GM12878 (cell line): ENCODE results near the gene SLC25A36. TPM values are rescaled to one million over a fixed set of nuclear protein-coding genes. Genes with fewer than 3 reads are reported as not detected.

Source experiments
- ATAC-seq: fragments of 200-7000 bp; cut with Tn5 transposase; 3 replicates; pipeline ENCODE4 v1.9.1; 2020; ENCODE audit warnings: mild to moderate bottlenecking, moderate library complexity
- BruUV-seq: library from RNA; stranded (reverse); fragments of 400-500 nt; replicated peaks from 2 replicates; lab custom pipeline; 2021; lab: Mats Ljungman, UMichigan
- CTCF ChIA-PET: fragments of 300-600 bp; sonication (Branson Sonifier 250); formaldehyde crosslinking; extraction: SDS; loops from one replicate; lab custom pipeline; 2021; ENCODE audit warnings: inconsistent platforms; lab: Yijun Ruan, JAX
- POLR2A ChIA-PET: fragments of 350-600 bp; formaldehyde crosslinking; extraction: SDS; loops from one replicate; lab custom pipeline; 2021; ENCODE audit warnings: inconsistent platforms; lab: Charles Lee
- RAD21 ChIA-PET: fragments of 300-600 bp; sonication (Branson Sonifier 250); formaldehyde crosslinking; loops from one replicate; lab custom pipeline; 2023; ENCODE audit warnings: antibody characterized with exemption; ENCODE audit not compliant: unreplicated experiment; lab: Charles Lee
- SMC1A ChIA-PET: fragments of 300-600 bp; sonication (Branson Sonifier 250); formaldehyde crosslinking; loops from one replicate; lab custom pipeline; 2023; ENCODE audit not compliant: unreplicated experiment, uncharacterized antibody; lab: Charles Lee
- DNase-seq: peaks from one replicate; pipeline ENCODE4 v3.0.0-alpha.2; 2011; ENCODE audit warnings: low read depth, low spot score
- FAIRE-seq: peaks from 3 replicates; lab custom pipeline; 2011; peaks lifted over from hg19 to GRCh38; lab: Jason Lieb, UNC
- H2AFZ ChIP-seq: 2 replicates; pipeline ENCODE4 v1.6.0; 2011; ENCODE audit warnings: low read depth, low read length, control low read depth; ENCODE audit not compliant: control insufficient read depth
- H3K27ac ChIP-seq: 2 replicates; pipeline ENCODE4 v1.5.1; 2011; ENCODE audit warnings: control low read depth; ENCODE audit not compliant: control insufficient read depth, insufficient read depth
- H3K27me3 ChIP-seq, 2 experiments: replicated peaks in 1 of 2; 2 replicates each; pipeline versions ENCODE4 v1.6.0 to v1.6.1; 2011; ENCODE audit warnings: low read length in 1 of 2; ENCODE audit not compliant: control insufficient read depth in 2 of 2, insufficient read depth in 2 of 2
- H3K36me3 ChIP-seq, 2 experiments: 2 replicates each; pipeline ENCODE4 v1.5.1; 2011; ENCODE audit warnings: low read length in 1 of 2; ENCODE audit not compliant: control insufficient read depth in 2 of 2, insufficient read depth in 2 of 2
- H3K4me1 ChIP-seq: 2 replicates; pipeline ENCODE4 v1.6.1; 2011; ENCODE audit warnings: mild to moderate bottlenecking, low read length, moderate library complexity, mixed read lengths; ENCODE audit not compliant: control insufficient read depth, insufficient read depth
- H3K4me2 ChIP-seq: 2 replicates; pipeline ENCODE4 v1.6.0; 2011; ENCODE audit warnings: control low read depth; ENCODE audit not compliant: control insufficient read depth, insufficient read depth
- H3K4me3 ChIP-seq: fragments of 200-600 bp; sonication (generic); 2 replicates; pipeline ENCODE4 v1.5.1; 2016
- H3K79me2 ChIP-seq: 2 replicates; pipeline ENCODE4 v1.6.0; 2011; ENCODE audit warnings: low read length; ENCODE audit not compliant: control insufficient read depth, insufficient read depth
- H3K9ac ChIP-seq: 2 replicates; pipeline ENCODE4 v1.8.0; 2011; ENCODE audit warnings: low read length, control low read depth, mixed read lengths; ENCODE audit not compliant: control insufficient read depth, insufficient read depth
- H3K9me3 ChIP-seq: replicated peaks from 3 replicates; pipeline ENCODE4 v1.5.1; 2011; ENCODE audit warnings: mild to moderate bottlenecking, low read length; ENCODE audit not compliant: control insufficient read depth, insufficient read depth
- H4K20me1 ChIP-seq: 2 replicates; pipeline ENCODE4 v1.6.0; 2011; ENCODE audit not compliant: control insufficient read depth, insufficient read depth
- ATF2 ChIP-seq: IDR thresholded peaks from 2 replicates; pipeline ENCODE4 v1.6.1; 2012; ENCODE audit warnings: low read length, inconsistent platforms
- CEBPB ChIP-seq, 2 experiments: fragments of 150-350 bp in 1 of 2; IDR thresholded peaks; 2 replicates each; pipeline ENCODE4 v1.6.1; 2012 to 2014; ENCODE audit warnings: low read depth in 2 of 2, low read length in 2 of 2, borderline replicate concordance in 1 of 2, inconsistent platforms in 1 of 2
- CTCF ChIP-seq, 3 experiments: IDR thresholded peaks in 2 of 3; conservative IDR thresholded peaks in 1 of 3; 2 replicates each; pipeline ENCODE4 v1.5.1; 2011; ENCODE audit warnings: low read depth in 3 of 3, low read length in 3 of 3, mild to moderate bottlenecking in 3 of 3, control low read depth in 2 of 3, moderate library complexity in 2 of 3, inconsistent platforms in 1 of 3, mixed read lengths in 1 of 3; ENCODE audit not compliant: control insufficient read depth in 2 of 3, insufficient read depth in 1 of 3; ENCODE audit errors: extremely low read depth in 1 of 3
- IRF3 ChIP-seq: fragments of 450-650 bp; IDR thresholded peaks from 2 replicates; pipeline ENCODE4 v1.6.1; 2014; ENCODE audit warnings: mild to moderate bottlenecking
- IRF5 ChIP-seq: fragments of 450-650 bp; IDR thresholded peaks from 2 replicates; pipeline ENCODE4 v1.6.1; 2017; ENCODE audit warnings: borderline replicate concordance
- MTA2 ChIP-seq: fragments of 450-650 bp; IDR thresholded peaks from 2 replicates; pipeline ENCODE4 v1.6.1; 2016; ENCODE audit warnings: low read depth, mild to moderate bottlenecking, moderate library complexity
- NR2F1 ChIP-seq: fragments of 450-650 bp; conservative IDR thresholded peaks from 2 replicates; pipeline ENCODE4 v1.6.1; 2017; ENCODE audit warnings: mild to moderate bottlenecking
- ZBED1 ChIP-seq: IDR thresholded peaks from 2 replicates; pipeline ENCODE4 v1.6.1; 2016; ENCODE audit warnings: borderline replicate concordance
- ZNF687 ChIP-seq: fragments of 450-650 bp; IDR thresholded peaks from 2 replicates; pipeline ENCODE4 v1.6.1; 2017; ENCODE audit warnings: mild to moderate bottlenecking, moderate library complexity
- WGBS: methylation state at CpG from one replicate; pipeline ENCODE4 v1.1.6; 2016; ENCODE audit warnings: low lambda C conversion rate; ENCODE audit not compliant: insufficient replicate concordance, insufficient coverage; ENCODE audit errors: missing lambda C conversion rate; 5-methylcytosine and 5-hydroxymethylcytosine counted together
- in situ Hi-C: fragments of 300-500 bp; cut with MboI; formaldehyde crosslinking; loops from 9 replicates; pipeline ENCODE4 v1.14.3; 2018; ENCODE audit warnings: mixed read lengths
- intact Hi-C: fragments of 100-400 bp; cut with micrococcal nuclease; formaldehyde crosslinking; loops from one replicate; pipeline ENCODE4 v1.14.2; 2022; ENCODE audit not compliant: unreplicated experiment
- polyA plus RNA-seq, 11 experiments: library from polyadenylated mRNA; depleted of rRNA in 4 of 11; unstranded in 6 of 11; stranded (reverse) in 5 of 11; fragments of >200 nt; fragmentation: Nextera tagmentation in 4 of 11; fragmentation: Illumina TruSeq in 1 of 11; extraction: Ambion mirVana in 4 of 11; extraction: Trizol in 1 of 11; gene quantifications; 1 replicate in 1 of 11; 2 replicates in 10 of 11; pipeline versions ENCODE4 v1.2.1 to v1.2.3, GENCODE V29; 2011 to 2016; ENCODE audit warnings: inconsistent platforms in 2 of 11, missing spikeins in 2 of 11, low read depth in 1 of 11
- total RNA-seq, 4 experiments: library from RNA; depleted of rRNA in 3 of 4; stranded (reverse); fragments of >200 nt in 3 of 4; fragmentation: Illumina TruSeq in 1 of 4; extraction: Trizol in 1 of 4; gene quantifications; 2 replicates each; pipeline versions ENCODE4 v1.2.1 to v1.2.3, GENCODE V29; 2013 to 2021

The SLC25A36 gene
- total and polyA plus RNA-seq, 10 of the 15 experiments (the other 5 are each of a cell fraction or from before 2014, with no cell fraction given), result 13.0 to 183 (median 47.7) TPM

- Histone ChIP-seq H3K79me2 (no peaks in the 10 kb centered on the region), H3K36me3 (no peaks in the 10 kb centered on the region), H2AFZ (no peak overlapping the region), H3K27ac (no peak overlapping the region), H3K9ac (no peak overlapping the region), H3K4me2 (no peak overlapping the region), H3K4me1 (no peaks in the 10 kb centered on the region), H3K9me3 (no peaks in the 10 kb centered on the region), H4K20me1 (no peaks in the 10 kb centered on the region), H3K27me3 (no peaks in the 10 kb centered on the region), H3K4me3 (no peak overlapping the region)
- intact Hi-C loops (loop anchor here (10.0 kb wide), 1 partner anchor 181 kb away; no protein-coding TSS in a partner anchor), in situ Hi-C loops (no loop called here)
- POLR2A ChIA-PET, result no interaction called here
- no peak for FAIRE-seq
- no peak for ATAC-seq
- CTCF ChIA-PET, result interaction anchor here (1.4 to 2.2 kb wide), 5 partner anchors 27 to 269 kb away, joined by 3 to 8 read pairs (median 4); no protein-coding TSS in a partner anchor
- SMC1A ChIA-PET, result interaction anchor here (0.9 kb wide), 1 partner anchor 9 kb away, joined by 3 read pairs; no protein-coding TSS in a partner anchor
- no TSS peak for BruUV-seq
- RAD21 ChIA-PET, result no interaction called here
- DNase-seq, result no peak
- 22% methylated on average over 6 of the region's 6 CpGs for WGBS
- TF ChIP-seq MTA2 (no peak), IRF5 (no peak), IRF3 (no peak), ZNF687 (no peak), CEBPB (IDR thresholded peaks at IDR 0.05; ENCODE audit: borderline replicate concordance in 1 of 2, low read depth in 2 of 2, low read length in 2 of 2) (no peak), ZBED1 (no peak), CTCF (IDR thresholded peaks at IDR 0.05 in 2 of 3, conservative IDR thresholded peaks at IDR 0.05 in 1 of 3; ENCODE audit: control insufficient read depth in 2 of 3, extremely low read depth in 1 of 3, insufficient read depth in 1 of 3, low read depth in 3 of 3, low read length in 3 of 3) (no peak), NR2F1 (no peak), ATF2 (no peak)
These were observed 17.4 kb upstream of the SLC25A36 start for GRCh38 chr3:140924097-140924873.
